ENCODE data around the gene SNRPA1.
A peak's percentile ranks its signal among the peaks of the same experiment; 100 is the strongest.

SNRPA1 gene

DNA sequence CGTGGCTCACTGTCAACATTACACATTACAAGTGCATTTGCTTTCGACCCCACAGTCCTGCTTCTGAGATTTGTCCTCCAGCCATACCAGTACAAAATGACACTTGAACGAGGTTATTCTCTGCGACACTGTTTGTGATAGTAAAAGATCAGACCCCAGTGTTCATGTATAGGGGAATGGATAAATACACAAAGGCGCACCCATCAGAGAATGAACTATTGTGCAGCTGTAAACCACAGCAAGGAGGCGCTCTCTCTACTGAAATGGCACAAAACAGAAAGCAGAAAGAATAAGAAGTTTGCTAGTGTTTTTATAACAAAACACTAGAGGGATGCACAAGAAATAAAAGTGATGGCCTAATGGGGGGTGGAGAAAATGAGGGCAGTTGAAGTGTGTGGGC lies 38.3 kb downstream of the SNRPA1 start:
- DNase-seq = no peak

DNA sequence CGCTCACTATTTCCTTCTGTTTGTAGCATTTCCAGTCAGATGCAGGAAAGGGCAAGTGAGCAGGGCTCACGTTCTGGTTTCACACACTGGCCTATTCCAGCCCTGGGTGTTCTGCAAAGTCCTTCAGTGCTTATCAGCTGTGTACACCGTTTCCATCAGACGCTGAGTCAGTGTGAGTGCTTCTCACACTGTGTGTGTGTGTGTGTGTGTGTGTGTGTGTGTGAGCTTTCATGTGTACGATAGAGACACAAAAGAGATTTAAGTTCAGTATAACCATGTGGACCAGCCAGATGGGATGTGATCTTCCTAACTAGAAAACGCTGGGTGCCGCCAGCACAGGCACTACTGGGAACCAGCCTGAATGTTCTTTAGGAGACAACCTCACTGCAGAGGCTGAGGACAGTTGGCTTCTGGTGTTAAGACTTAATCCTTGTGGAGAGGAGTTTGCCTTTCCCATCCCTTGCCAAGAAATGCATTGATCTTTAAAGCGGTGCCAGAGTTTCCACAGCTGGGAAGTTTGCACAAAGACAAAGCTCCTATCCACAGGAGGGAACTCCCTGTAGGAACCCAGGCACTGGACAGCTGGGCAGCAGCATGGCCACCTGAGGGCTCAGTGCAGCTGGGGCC lies 39.3 kb downstream of the SNRPA1 start:
- no peak for DNase-seq

DNA sequence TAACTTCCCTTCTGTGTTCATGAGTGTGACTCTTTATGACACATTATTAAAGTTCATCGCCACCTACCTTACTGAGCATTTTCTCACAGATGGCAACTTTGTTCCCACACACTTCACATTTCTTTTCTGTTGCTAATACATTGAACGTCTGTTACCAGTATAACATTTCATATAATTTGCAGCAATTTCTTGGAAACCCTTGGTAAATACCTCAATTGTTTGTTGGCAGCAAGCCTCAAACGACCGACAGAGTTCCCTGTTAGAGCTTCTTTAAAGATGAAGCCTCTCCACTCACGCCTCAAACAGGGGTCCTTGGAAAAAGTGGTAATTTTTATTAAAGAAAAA lies 40.0 kb downstream of the SNRPA1 start:
- DNase-seq = no peak

DNA sequence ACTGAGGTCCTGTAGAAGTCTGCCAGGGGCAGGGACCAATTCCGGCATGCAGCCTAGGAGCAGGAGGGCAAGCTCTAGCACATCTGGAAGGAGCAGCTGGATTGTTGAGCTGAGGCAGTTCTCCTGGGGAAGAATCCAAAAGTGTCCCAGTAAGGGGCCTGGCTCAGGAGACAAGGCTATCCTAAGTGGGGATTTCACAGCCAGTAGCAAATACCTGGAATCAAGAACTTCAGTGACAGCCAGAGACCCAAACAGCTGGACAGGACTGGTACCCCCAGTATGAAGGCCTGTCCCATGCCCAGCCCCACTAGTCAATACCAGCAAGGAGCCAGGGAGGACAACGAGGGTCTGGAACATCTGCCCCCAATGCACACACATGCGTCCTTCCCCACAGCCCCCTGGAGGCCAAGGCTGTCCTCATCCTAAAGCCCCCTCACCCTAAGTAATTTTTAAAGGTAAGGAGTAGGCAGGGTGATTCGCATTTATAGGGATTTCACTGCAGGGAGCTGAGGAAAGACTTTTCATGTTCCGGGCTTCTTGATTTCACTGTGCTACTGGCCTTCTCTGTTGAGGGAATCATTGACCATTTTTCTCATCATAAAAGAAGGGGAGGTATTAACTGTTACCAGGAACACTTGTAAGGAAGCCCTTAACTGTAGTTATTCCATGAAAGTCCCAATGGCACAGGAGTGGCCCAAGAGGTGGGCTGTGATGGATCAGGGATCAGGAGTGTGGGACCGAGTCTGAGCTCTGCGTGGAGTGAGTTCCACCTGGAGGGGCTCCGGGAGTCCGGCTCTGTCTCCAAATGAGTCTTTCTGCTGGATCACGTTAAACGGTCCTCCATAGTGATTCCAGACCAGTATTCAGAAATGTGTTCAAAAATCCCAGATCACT lies 40.6 kb downstream of the SNRPA1 start:
- no peak for DNase-seq

GRCh38 chr15:101252836-101253235 lies 42.2 kb downstream of the SNRPA1 start:
- DNase-seq = no peak

- peak; percentile 86 for DNase-seq
Measured at GRCh38 chr15:101251830-101252820, 42.9 kb downstream of the SNRPA1 start, which contains the start of gene CHSY1. CHSY1 (minus strand) TSS chr15:101252048; CDS start chr15:101251456, 592 bp downstream.

GRCh38 chr15:101250873-101251829 lies 43.9 kb downstream of the SNRPA1 start:
- DNase-seq = no peak

GRCh38 chr15:101250341-101250831 lies 44.7 kb downstream of the SNRPA1 start:
- no peak for DNase-seq

DNA sequence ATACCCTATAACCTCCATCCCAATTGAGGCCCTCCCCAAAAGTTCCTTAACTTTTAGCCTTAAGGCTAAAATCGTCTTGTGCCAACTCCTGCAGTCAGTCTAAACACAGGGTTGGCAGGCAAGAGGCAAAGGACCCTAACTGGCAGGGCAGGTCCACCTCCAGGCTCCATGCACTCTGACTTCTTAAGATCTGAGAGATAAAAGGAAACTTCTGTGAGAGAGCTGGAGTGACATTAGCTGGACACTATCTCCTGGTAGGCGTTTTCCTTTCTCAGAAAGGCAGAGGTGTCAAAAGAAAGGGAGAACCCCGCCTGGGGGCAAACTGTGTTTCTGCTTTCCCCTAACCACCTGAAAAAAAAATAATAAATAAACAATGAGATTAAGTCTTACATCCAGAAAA lies 46.8 kb downstream of the SNRPA1 start:
- no peak for DNase-seq

DNA sequence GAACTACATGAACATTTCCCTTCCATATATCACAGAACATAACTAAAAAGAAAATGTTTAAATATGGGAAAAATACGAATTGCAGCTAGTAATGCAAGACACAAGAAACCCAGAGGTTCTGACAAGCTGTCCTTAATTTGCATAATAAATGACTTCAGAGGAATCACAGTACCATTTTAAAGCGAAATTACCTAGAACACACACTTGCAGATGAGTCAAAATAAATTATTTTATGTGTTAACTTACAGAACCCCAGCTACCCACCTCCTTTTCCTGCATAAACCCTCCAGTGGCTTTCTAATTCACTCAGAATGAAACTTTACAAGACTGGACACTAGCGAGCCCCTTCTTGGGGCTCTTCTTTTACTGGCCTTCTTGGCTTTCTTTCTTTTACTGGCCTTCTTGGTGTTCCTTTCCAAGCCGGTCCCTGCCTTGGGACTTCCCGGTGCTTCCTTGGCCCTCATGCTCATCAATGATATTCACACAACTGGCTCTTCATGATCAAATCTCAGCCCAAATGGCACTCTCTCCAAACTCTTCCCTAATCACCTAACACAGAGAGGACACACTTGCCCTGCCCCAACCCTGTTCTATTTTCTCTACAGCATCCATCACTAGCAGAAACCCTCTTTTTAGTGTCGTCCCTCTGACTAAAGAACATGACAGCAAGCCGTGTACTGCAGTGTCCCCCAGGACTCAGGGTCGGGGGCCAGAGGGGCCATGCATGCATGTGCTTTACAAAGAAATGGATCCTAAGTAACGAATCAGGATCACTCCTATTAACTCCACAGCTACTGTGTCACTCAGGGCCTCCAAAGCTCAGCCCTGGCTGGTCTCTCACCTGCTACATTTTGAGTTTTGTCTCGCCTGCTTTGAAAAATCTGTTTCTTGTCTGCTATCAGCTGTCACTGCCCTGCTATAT lies 48.0 kb downstream of the SNRPA1 start:
- DNase-seq = no peak

GRCh38 chr15:101246391-101246790 lies 48.7 kb downstream of the SNRPA1 start:
- no peak for DNase-seq

GRCh38 chr15:101244889-101245668 lies 50.0 kb downstream of the SNRPA1 start:
- DNase-seq = no peak

DNA sequence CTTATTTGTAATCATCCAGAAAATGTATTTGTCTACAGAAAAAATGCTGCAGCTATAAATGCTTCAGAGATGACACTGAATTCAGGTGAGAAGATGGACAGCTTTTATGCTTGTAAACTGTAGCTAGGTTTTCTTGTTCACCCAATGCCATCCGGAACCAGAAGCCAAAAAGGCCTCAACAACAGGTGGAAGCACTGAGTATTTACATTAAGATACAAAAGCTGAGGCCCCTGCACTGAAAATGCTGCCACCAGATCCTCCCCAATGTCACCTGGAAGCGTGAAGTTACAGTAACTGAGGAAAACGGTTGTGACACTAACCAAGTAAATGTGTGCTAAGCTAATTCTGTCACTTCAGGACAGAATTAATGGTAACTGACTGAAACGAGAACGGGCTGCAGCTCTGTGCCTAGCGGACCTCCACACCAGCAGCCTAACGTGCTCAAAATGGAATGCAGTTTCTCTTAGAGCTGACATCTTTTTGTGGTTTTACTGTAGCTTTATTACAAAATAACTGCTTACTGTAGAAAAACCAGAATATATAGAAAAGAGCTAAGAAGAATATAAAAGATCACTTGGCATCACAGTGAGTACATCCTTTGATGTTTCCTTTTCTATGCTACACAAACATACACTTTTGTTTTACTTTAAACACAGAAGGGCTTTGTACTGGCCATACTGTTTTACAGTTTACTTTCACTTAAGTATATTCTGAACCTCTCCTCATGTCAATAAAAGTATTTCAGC lies 50.8 kb downstream of the SNRPA1 start:
- no peak for DNase-seq

DNA sequence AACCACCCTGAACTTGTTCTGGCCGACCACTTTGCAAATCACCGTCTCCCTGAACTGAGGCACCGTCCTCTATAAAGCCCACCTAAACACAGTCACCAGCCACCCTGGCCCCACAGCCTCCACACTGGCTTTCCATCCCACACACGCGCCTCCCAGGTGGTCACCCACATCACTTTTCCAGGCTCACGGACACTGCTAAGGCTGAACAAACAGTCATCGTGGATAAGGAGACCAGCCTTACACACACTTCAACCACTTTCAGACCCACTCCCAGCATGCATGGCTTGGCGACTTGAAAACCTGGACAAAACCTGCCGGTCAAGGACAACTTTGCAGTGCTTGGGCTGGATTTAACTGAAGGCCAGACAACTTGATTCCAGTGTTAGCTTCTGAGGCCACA lies 51.6 kb downstream of the SNRPA1 start:
- DNase-seq = no peak

GRCh38 chr15:101242999-101243336 lies 52.1 kb downstream of the SNRPA1 start:
- no peak for DNase-seq

DNA sequence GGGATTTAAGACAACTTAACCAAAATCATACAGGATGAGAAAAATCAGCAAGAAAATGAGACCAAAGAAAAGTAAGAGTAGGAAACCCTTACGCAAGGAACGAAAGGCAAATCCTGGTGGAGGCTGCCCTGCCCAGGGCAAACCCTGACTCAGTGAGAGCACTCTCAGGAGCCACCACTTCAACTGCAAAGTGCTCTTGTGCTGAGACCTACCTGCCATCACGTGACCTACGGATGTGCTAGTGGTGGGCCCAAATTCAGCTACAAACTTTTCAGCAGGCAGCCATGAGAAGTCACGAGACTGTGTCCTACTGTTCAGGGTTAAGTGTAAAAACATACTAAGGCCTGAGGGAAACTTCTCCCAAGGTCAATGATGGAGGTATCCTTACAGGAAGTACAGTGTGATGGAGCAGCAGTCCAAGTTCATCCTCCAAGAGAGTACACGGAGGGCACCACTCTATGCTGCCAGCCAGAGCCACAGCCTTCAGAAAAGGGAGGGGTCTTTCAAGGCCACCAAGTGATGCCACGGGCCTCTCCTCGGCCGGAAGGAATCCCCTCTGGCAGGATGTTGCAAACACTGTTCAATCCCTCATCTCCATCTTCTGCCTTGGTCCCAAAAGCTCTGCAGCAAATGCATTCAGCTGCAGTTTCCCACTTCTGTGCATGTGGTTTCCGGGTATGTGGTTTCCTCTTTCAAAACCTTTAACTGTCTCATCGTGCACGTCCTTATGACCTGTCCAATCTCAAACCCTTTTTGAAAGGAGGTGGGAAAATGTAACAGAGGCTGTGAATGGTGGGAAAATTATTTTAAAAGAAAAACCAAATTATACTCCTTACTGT lies 52.7 kb downstream of the SNRPA1 start:
- peak; percentile 69 for DNase-seq

- no peak for DNase-seq
Measured at GRCh38 chr15:101240358-101240757, 54.7 kb downstream of the SNRPA1 start.

DNA sequence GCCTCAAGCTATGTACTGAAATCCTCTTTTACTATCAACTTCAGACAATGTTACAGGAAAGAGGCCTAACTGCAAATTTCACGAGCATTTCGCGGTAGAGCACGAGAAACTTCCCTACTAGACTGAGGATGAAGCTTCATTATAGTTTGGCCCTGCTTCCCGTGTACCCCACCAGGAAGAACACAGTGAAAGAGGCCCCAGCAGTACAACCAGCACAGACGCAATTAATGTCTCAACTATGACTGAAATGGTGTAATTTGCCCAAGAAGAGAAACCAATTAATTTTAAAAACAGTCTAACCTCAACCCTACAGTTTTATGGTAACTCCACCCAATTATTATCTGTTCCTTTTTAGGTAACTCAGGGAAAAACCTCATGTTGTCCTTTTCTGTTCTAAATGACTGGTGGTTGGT lies 55.3 kb downstream of the SNRPA1 start:
- DNase-seq = no peak

Measured in CD4-positive, alpha-beta T cell treated with Interferon gamma for 1 hour (primary cell).